Stimulated activated CD4-positive, alpha-beta T cell treated with anti-CD3 and anti-CD28 coated beads, Interleukin-1b, Interleukin-23, amount 100 ng/mL, for 24 hours (primary cell): ENCODE measurements around the gene MAPK14.
"Not testable (repeated sequence)": the region's sequence is repeated elsewhere in the genome, so short reads cannot be mapped to it uniquely, and the experiment has no call there.

Experiments
- DNase-seq, 4 experiments: peaks; one replicate each; pipeline ENCODE4 v3.0.0-alpha.2; 2020; ENCODE audit warnings: low read depth in 4 of 4, low spot score in 1 of 4

The MAPK14 gene

GRCh38 chr6:36027501-36028087 lies at the start of gene MAPK14:
MAPK14 (plus strand) TSS chr6:36027808; CDS start chr6:36028158, 350 bp downstream.
- DNase-seq, result peak; percentile 90 to 97 (median 96)

DNA sequence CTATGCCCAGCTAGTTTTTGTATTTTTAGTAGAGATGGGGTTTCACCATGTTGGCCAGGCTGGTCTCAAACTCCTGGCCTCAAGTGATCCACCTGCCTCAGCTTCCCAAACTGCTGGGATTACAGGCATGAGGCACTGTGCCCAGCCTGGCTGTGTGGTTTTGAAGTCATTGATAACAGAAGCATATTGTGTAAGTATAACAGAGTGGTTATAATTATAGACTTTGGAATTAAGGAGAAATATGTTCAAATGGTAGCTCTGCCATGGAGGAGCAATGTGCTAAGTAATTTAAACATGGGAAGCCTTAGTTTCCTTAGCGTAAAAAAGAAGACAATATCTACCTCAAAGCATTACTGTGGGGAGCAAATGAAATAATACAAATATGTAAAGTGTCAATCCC lies 47.5 kb upstream of the MAPK14 start:
- DNase-seq, result not testable (repeated sequence)

- no peak for DNase-seq
Observed at GRCh38 chr6:35980991-35981645, 46.5 kb upstream of the MAPK14 start.

- no peak for DNase-seq
Observed at GRCh38 chr6:35984701-35985100, 42.9 kb upstream of the MAPK14 start.

DNA sequence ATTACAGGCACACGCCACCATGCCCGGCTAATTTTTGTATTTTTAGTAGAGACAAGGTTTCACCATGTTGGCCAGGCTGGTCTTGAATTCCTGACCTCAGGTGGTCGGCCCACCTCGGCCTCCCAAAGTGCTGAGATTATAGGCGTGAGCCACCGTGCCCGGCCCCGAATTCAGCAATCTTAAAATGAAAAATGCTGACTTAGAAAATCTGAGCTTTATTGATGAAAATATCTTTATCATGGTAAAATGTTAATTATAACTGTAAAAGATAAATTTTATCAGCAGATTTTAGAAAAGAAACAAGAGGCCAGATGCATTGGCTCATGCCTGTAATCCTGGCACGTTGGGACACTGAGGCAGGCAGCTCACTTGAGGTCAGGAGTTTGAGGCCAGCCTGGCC lies 39.6 kb upstream of the MAPK14 start:
- not testable (repeated sequence) for DNase-seq

DNA sequence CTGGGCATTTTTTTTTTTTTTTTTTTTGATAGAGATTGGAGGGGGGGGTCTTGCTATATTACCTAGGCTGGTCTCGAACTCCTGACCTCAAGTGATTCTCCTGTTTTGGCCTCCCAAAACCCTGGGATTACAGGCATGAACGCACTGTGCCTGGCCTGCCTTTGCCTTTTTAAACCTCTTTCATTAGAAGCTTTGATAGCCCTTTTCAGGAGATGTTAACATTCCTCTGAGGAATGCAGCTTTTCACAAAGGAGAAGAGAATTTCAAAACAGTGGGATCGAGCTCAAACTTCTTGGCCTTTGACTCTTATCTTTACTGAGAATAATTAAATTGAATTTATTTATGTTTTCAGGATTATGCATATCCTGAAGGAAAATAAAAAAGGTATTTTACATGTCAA lies 34.5 kb upstream of the MAPK14 start:
- no peak for DNase-seq

GRCh38 chr6:36000451-36000850 lies 27.2 kb upstream of the MAPK14 start:
- no peak for DNase-seq

GRCh38 chr6:36015666-36016065 lies 11.9 kb upstream of the MAPK14 start:
- DNase-seq, result no peak

DNA sequence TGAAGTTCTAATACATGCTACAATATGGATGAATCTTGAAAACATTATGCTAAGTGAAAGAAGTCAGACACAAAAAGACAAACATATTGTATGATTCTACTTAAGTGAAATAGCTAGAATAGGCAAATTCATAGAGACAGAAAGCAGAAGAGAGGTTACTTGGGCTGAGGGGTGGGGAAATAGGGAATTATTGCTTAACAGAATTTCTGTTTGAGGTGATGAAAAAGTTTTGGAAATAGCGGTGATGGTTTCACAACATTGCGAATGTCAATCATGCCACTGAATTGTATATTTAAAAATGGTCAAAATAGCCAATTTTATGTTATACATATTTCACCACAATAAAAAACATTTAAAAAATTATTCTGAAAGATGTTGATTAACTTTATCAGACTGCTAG lies 9.3 kb upstream of the MAPK14 start:
- no peak for DNase-seq

DNA sequence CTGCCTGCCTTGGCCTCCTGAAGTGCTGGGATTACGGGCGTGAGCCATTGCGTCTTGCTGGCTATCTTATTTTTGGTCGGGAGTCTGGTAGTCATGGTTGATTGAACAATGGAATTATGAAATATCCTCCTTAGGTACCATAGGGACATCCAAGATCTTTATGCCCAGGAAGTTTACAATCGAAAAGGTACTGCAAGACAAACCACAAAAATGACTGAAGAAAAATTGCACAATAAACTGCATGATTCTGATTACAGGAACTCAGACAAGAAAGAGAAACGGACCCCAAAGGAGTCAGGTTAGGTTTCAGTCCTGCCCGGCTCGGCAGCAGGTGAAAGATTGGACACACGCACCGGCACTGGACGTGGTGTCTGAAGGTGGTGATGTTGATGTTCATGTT lies 8.4 kb upstream of the MAPK14 start:
- DNase-seq, result no peak

DNA sequence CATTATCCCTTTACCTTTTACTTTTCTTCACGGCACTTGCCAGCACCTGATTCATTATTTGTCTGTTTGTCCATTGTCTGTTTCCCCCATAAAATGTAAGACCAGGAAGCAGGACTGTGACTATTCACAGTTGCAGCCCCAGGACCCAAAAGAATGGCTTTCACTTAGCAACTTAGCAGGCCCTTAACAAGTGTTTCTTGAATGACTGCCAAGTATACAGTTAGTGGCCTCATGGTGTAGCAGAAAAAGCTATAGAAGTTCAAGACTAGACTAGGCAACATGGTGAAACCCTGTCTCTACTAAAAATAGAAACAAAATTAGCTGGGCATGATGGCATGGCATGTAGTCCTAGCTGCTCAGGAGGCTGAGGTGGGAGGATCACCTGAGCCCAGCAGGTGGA lies 7.5 kb upstream of the MAPK14 start:
- no peak for DNase-seq

DNA sequence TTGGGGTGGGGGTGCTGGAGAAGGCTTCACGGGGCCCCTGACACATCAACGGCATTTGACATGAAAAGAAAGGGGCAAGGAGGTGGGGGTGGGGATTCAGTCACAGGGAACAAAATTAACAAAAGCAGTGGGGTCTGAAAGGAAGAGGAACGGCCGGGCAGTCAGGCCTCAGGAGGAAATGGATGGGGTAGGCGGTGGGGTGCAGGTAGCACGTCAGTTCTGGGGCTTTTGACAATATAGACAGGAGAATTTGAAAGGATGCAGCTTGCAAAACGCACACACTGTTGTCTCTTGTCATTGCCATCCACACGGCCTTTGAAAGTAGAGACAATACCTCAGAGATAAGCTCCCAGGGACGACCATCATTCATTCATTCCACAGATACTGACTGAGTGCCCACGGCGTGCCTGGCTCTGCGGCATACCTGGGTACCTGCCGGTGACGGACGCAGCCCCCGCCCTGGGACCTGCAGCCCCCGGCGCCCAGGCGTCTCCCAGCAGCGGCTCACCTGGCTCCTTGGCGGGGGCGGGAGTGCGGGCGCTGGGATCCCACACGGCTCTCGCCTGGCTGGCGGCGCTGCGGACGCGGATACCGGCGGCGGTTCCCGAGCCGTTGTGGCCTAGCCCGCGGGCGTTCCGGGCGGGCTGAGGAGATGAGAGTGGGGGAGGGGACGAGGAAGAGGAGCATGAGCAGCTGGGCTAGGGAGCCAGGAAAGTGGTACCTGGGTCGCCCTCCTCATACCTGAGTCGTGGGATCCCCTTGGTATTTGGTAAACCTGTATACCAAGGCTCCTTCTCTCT lies 3.4 kb upstream of the MAPK14 start, which contains the start of gene SLC26A8:
Gene SLC26A8, minus strand, starts transcription at position 646 of the 800 bp plus-strand sequence. CDS start 4,934 bp downstream, outside the sequence.
- no peak for DNase-seq

- no peak for DNase-seq
Observed at GRCh38 chr6:36025260-36025931, 2.2 kb upstream of the MAPK14 start.

DNA sequence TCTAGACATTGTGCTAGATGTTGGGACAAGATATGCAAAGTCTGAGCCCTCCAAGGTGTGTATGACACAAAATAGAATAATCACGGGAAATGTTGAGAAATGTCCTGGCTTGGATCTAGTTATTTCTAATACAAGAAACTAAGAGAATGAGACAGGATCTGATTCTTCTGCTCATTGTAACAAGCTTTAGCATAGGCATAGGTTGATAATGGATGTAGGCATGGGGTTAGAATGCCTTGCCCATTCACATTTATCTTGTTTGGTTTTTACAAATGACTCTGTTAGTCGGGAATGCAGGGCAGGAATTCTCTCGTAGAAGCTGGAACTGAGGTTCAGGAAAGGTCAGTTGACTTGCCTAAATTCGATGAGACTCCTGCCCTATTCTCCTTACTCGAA lies 1.7 kb upstream of the MAPK14 start:
- DNase-seq, result no peak

GRCh38 chr6:36028088-36028876 lies 674 bp downstream of the MAPK14 start:
- DNase-seq, result peak in 3 of 4 experiments; percentile 12 to 30 (median 20)

- peak; percentile 43 to 70 (median 56) for DNase-seq
Observed at GRCh38 chr6:36028877-36029324, 1.3 kb downstream of the MAPK14 start.

GRCh38 chr6:36029464-36029863 lies 1.9 kb downstream of the MAPK14 start:
- no peak for DNase-seq

DNA sequence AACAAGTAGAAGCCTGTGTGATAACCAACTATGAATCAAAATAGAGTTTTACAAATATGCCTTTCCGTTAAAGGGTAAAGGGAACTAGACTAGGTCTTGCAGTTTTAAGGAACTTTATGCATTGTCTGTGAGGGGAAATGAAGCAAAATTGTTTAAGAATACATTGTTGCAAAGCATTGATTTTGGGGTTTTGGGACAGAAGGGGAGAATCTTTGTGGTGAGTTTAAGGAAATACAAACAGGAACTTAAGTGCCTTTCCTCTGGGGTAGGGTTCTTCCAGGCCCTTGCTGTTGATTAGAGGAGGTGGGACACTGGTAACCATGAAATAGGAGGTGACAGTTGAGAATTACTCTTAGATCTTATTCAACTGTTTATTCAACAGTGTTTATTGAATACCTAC lies 4.7 kb downstream of the MAPK14 start:
- DNase-seq, result no peak

GRCh38 chr6:36033144-36033543 lies 5.5 kb downstream of the MAPK14 start:
- not testable (repeated sequence) for DNase-seq

GRCh38 chr6:36033935-36034334 lies 6.3 kb downstream of the MAPK14 start:
- peak in 3 of 4 experiments; percentile 10 to 25 (median 13) for DNase-seq

- no peak for DNase-seq
Observed at GRCh38 chr6:36034441-36034840, 6.8 kb downstream of the MAPK14 start.
